ENCODE results near the gene LARP4B.
"Not testable (repeated sequence)": the region's sequence is repeated elsewhere in the genome, so short reads cannot be mapped to it uniquely, and the experiment has no call there.

LARP4B gene

DNA sequence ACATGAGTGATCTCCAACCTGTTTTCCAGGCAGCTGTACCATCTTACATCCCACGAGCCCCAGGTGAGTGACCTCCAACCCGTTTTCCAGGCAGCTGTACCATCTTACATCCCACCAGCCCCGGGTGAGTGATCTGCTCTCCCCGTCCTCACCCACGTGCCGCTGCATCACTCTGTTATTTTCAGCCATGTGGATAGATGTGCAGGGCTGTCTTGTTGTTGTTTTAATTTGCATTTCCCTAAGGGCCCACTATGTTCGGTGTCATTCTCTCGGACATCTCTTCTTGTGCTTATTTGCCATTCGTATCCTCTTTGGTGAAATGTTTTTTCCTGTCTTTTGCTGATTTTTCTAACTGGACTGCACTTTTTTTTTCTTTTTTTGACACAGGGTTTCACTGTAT is 17.9 kb upstream of the LARP4B start:
- peaks cover 24 to 25% of the 10 kb centered on the region in 2 donors for H3K27me3 Mint-ChIP-seq

DNA sequence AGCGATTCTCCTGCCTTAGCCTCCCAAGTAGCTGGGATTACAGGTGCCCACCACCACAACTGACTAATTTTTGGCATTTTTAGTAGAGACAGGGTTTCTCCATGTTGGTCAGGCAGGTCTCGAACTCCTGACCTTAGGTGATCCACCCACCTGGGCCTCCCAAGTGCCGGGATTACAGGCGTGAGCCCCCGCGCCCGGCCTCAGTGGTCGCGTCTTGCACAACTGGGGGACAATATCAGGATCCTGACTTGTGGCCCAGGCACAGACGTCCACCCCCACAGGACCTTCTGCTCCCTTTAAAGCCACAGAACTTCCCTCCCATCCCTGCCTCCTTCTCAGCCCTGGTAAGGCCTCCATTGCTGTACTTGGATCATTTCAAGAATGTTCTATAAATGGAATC is 16.8 kb upstream of the LARP4B start:
- no peak for ATAC-seq (replicated peaks)
- no peaks in the 10 kb centered on the region for H3K36me3 Mint-ChIP-seq (ENCODE audit: insufficient read depth)
- H3K4me3 Mint-ChIP-seq = no peak overlapping the region
- H3K9me3 Mint-ChIP-seq = no peaks in the 10 kb centered on the region
- H3K27ac Mint-ChIP-seq = no peak overlapping the region
- peaks cover 13 to 15% of the 10 kb centered on the region in 2 donors for H3K27me3 Mint-ChIP-seq
- DNase-seq = no peak
- H3K4me1 Mint-ChIP-seq (ENCODE audit: low read depth in 2 of 2) = no peaks in the 10 kb centered on the region

More for the DNA sequence above, 17.9 kb upstream of the LARP4B start:
- DNase-seq (no peak), ATAC-seq (replicated peaks) (no peak)
- H3K36me3 Mint-ChIP-seq (ENCODE audit: insufficient read depth) = peaks cover 4% of the 10 kb centered on the region
- no peak overlapping the region for H3K4me3 Mint-ChIP-seq
- H3K27ac Mint-ChIP-seq = no peak overlapping the region
- H3K4me1 Mint-ChIP-seq (ENCODE audit: low read depth in 2 of 2) = no peaks in the 10 kb centered on the region
- no peaks in the 10 kb centered on the region for H3K9me3 Mint-ChIP-seq

DNA sequence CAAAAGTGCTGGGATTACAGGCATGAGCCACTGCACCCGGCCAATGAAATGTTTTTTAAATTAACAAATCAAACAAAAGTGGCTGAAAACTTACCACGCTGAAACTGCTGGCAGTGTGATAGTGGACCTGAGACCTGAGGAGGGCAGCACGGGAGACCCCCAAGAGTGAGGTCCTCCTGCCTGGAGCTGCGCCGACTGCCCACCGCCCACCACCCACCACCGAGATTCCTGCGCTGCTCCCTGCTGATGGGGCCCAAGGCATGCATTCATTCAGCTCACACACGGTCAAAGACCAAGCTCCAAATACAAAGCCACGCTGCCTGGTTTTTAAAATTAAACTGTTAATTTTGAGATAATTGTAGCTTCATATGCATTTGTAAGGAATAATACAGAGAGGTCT is 16.4 kb upstream of the LARP4B start:
- Mint-ChIP-seq H3K27ac (no peak overlapping the region), H3K4me1 (ENCODE audit: low read depth in 2 of 2) (no peaks in the 10 kb centered on the region), H3K36me3 (ENCODE audit: insufficient read depth) (no peaks in the 10 kb centered on the region), H3K4me3 (no peak overlapping the region), H3K9me3 (no peaks in the 10 kb centered on the region), H3K27me3 (peaks cover 12 to 15% of the 10 kb centered on the region in 2 donors)
- ATAC-seq (replicated peaks) = no peak
- no peak for DNase-seq

DNA sequence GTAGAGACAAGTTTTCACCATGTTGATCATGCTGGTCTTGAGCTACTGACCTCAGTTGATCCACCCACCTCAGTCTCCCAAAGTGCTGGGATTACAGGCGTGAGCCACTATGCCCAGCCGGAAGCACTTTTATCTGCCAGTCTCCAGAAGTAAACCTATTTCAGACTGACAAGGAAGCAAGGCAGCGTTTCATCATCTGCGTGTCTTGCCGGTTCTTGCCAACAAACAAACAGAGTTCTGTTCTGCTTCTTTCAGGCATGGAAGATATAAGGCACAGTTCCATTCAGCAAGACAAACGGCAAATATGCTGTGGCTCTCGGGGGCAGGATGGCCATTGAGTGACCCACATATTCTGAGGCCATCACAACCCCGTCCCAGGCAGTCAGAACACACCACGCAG is 15.5 kb upstream of the LARP4B start:
- H3K27me3 Mint-ChIP-seq = peaks cover 12 to 15% of the 10 kb centered on the region in 2 donors
- no peak for DNase-seq
- no peaks in the 10 kb centered on the region for H3K9me3 Mint-ChIP-seq
- no peak for ATAC-seq (replicated peaks)
- H3K27ac Mint-ChIP-seq = no peak overlapping the region
- H3K36me3 Mint-ChIP-seq (ENCODE audit: insufficient read depth) = no peaks in the 10 kb centered on the region
- H3K4me1 Mint-ChIP-seq (ENCODE audit: low read depth in 2 of 2) = no peaks in the 10 kb centered on the region
- no peak overlapping the region for H3K4me3 Mint-ChIP-seq

DNA sequence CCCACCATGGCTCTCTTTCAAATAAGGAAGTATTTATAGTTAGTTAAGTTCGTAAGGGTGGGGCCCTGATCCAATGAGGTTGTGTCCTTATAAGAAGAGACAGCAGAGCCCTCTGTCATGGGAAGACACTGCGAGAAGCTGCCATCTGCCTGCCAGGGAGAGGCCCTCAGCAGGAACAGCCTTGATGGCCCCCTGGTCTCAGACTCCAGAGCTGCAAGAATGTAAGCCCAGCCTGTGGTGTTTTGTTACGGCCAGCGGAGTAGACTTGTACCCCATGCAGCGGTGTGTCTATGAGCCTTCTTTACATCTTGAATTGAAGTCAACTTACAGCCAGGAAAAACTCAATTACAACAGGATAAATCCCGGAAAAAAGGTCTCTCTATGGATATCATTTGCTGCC is 14.3 kb upstream of the LARP4B start:
- no peak for DNase-seq
- Mint-ChIP-seq H3K4me1 (ENCODE audit: low read depth in 2 of 2) (no peaks in the 10 kb centered on the region), H3K27ac (no peak overlapping the region), H3K4me3 (no peak overlapping the region), H3K36me3 (ENCODE audit: insufficient read depth) (peaks cover 2% of the 10 kb centered on the region), H3K27me3 (peaks cover 11 to 15% of the 10 kb centered on the region in 2 donors), H3K9me3 (no peaks in the 10 kb centered on the region)
- ATAC-seq (replicated peaks) = no peak

DNA sequence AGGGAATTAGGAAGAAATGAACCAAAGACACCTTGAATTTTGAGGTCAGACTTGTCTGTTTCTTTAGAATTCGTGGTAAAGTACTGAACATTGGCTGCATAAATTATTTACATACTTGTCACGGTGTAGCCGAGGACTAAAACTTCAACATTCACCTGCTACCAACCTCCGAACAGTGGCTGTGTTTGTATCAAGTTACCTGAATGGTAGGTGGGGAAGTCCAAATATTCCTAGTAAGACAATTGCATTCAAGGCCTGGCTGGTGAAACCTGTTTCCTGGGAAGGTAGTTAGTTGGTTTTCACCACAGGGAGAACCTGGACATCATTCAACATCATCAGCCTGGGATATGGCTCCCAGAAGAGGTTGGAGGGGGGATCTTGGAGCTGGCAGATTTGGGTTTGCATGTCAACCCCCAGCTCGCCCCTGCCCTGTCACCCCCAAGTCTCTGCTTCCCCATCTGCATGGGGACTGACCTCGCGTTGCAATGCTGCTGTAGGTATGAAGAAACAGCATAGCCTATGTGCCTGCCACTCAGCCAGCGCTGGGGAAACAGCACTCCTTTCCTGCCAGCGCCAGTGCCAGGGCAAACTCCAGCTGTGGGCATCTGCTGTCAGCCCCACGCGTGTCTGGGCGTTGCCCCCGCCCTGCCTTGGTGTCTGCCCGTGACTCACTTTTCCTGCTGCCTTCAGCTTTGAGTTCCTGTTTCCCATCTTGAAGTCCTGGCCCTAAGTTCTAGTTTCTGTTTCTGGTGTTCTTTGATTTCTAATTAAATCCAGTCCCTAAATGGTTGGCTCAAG is 12.7 kb upstream of the LARP4B start:
- no peak for ATAC-seq (replicated peaks)
- Mint-ChIP-seq H3K27me3 (peaks cover 0 to 11% of the 10 kb centered on the region in 2 donors), H3K4me1 (ENCODE audit: low read depth in 2 of 2) (no peaks in the 10 kb centered on the region), H3K36me3 (ENCODE audit: insufficient read depth) (peaks cover 2% of the 10 kb centered on the region), H3K4me3 (no peak overlapping the region), H3K27ac (no peak overlapping the region), H3K9me3 (no peaks in the 10 kb centered on the region)
- no peak for DNase-seq

DNA sequence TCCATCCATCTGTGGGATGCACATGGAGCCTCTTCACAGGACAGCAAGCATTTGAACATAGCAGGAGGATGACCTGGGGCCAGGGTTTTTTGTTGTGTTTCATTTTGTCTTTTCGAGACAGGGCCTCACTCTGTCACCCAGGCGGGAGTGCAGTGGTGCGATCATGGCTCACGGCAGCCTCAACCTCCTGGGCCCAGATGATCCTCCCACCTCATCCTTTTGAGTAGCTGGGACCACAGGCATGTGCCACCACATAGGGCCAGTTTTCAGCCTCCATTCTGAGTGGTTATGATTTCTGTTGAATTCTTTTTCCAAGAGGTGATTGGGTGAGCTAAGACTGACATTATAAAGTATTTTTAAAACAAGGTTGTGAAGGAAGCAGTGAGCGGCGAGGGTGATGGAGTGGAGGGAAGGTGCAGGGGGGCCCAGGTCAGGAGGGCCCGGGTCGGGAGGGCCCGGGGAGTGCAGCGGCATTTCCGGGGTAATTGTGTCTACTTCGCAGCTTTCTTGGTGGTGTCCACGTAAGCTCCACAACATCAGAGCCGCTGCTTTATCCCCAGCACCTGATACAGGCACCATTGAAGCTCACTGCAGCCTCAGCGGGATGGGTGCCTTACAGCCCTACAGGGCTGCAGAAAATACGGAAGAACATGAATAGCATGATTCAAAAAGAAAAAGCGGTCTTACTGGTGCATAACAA is 12.0 kb upstream of the LARP4B start:
- Mint-ChIP-seq H3K36me3 (ENCODE audit: insufficient read depth) (peaks cover 2% of the 10 kb centered on the region), H3K27me3 (peaks cover 0 to 8% of the 10 kb centered on the region in 2 donors), H3K4me1 (ENCODE audit: low read depth in 2 of 2) (peaks cover 0 to 2% of the 10 kb centered on the region in 2 donors), H3K27ac (no peak overlapping the region), H3K4me3 (no peak overlapping the region), H3K9me3 (no peaks in the 10 kb centered on the region)
- ATAC-seq (replicated peaks) = no peak
- no peak for DNase-seq

DNA sequence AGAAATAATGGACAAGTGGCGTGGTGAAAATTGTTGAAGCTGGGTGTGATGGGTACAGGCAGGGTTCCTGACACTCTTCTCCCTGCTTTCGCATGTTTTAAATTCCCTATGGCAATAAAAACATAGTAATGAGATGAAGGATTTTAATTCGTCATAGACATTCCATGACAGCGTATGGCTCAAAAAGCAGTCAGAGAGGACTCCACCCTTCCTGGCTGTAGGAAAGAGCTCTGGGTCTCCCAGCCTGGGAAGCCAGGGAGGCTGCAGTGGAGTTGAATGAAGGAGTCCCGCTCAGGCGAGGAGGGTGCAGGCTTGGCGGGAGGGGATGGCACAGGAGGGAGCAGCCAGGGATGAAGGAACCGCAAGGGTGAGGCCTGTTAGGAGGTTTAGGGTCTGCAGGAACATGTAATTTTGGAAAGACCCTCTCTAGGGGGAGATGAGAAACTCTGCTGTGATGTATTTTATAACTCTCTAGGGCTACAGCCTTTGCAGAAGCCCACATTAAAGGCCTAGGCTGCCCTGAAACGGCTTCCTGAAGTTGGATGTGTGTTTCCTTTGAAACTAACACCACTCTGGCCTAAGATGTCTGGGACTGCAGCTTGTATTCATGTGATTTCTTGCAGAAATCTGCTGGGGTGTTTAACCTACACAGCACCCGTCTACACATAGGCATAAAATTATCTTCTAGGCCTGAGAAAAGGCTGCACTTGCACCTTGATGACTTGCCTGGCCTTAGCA is 7.6 kb upstream of the LARP4B start:
- peaks cover 0 to 2% of the 10 kb centered on the region in 2 donors for H3K4me1 Mint-ChIP-seq (ENCODE audit: low read depth in 2 of 2)
- peaks cover 2% of the 10 kb centered on the region for H3K36me3 Mint-ChIP-seq (ENCODE audit: insufficient read depth)
- DNase-seq (no peak), ATAC-seq (replicated peaks) (no peak)
- H3K27ac Mint-ChIP-seq = peak overlapping the region in 1 of 2 donors; percentile 39
- no peaks in the 10 kb centered on the region for H3K9me3 Mint-ChIP-seq
- H3K4me3 Mint-ChIP-seq = no peak overlapping the region
- peaks cover 0 to 8% of the 10 kb centered on the region in 2 donors for H3K27me3 Mint-ChIP-seq

DNA sequence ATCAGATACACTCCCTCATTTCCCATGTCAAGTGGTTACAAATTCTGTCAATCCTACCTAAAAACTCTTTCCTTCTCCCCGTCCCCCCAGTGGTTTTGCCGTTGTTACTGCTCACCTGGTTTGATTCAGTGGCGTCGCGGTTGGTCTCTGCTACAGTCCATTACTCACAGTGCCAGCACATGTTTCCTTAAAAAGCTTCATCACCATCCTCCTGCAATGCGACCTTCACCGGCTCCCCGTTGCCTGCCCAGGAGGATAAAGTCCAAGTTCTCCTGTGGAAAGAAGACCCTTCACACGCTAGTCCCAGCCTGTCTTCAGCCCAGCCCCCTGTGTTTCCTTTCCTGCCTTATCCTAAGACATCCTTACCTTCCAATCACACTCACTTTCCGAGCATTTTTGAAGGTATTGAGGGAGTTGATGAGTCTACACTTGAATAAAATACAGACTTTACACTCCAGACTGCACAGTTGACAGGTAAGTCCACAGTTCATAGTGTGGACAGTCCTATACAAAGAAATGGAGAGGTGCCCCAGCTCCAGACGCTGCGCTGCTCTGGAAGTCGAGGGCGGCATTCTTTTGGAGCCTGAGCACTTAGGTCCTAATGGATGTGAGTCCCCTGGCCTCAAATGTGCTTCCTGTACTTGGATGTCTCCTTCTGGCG is 3.4 kb upstream of the LARP4B start:
- no peak for ATAC-seq (replicated peaks)
- no peak overlapping the region for H3K4me3 Mint-ChIP-seq

DNA sequence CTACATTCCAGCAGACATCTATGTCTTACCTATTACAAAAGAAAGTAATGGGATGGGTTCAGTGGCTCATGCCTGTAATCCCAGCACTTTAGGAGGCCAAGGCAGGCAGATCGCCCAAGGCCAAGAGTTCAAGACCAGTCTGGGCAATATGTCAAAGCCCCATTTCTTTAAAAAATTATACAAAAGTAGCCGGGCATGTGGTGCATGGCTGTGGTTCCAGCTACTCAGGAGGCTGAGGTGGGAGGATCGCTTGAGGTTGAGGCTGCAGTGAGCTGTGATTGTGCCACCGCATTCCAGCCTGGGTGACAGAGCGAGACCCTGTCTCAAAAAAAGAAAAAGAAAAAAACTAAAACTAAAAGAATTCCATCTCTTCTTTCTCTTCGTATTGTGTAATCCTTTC is 2.7 kb upstream of the LARP4B start:
- ATAC-seq (replicated peaks); DNase-seq; H3K9me3 Mint-ChIP-seq; H3K27me3 Mint-ChIP-seq: not testable (repeated sequence)
- Mint-ChIP-seq H3K4me1 (ENCODE audit: low read depth in 2 of 2) (peaks cover 15% of the 10 kb centered on the region in 2 donors), H3K27ac (peak overlapping the region in 1 of 2 donors; percentile 75), H3K36me3 (ENCODE audit: insufficient read depth) (peaks cover 12% of the 10 kb centered on the region), H3K4me3 (peak overlapping the region in 1 of 2 donors; percentile 3)

More for the DNA sequence above, 3.4 kb upstream of the LARP4B start:
- peaks cover 8 to 11% of the 10 kb centered on the region in 2 donors for H3K4me1 Mint-ChIP-seq (ENCODE audit: low read depth in 2 of 2)
- no peaks in the 10 kb centered on the region for H3K27me3 Mint-ChIP-seq
- H3K36me3 Mint-ChIP-seq (ENCODE audit: insufficient read depth) = peaks cover 12% of the 10 kb centered on the region
- peak overlapping the region in 1 of 2 donors; percentile 1 for H3K27ac Mint-ChIP-seq
- DNase-seq = no peak
- no peaks in the 10 kb centered on the region for H3K9me3 Mint-ChIP-seq

DNA sequence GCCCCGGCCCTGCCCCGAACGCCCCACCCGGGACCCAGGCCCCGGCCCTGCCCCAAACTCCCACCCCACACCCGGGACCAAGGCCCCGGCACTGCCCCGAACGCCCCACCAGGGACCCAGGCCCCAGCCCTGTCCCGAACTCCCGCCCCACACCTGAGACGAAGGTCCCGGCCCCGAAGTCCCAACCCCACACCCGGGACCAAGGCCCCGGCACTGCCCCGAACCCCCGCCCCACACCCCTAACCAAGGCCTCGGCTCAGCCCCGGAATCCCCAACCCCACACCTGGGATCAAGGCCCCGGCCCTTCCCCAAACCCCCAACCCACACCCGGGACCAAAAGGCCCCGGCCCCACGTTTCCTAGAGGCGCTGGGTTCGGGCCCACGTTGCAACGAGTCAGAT is 1.1 kb upstream of the LARP4B start:
- no peaks in the 10 kb centered on the region for H3K27me3 Mint-ChIP-seq
- no peaks in the 10 kb centered on the region for H3K9me3 Mint-ChIP-seq
- DNase-seq (no peak), ATAC-seq (replicated peaks) (no peak)
- H3K4me1 Mint-ChIP-seq (ENCODE audit: low read depth in 2 of 2) = peaks cover 20 to 26% of the 10 kb centered on the region in 2 donors
- peaks cover 16% of the 10 kb centered on the region for H3K36me3 Mint-ChIP-seq (ENCODE audit: insufficient read depth)
- peak overlapping the region; percentile 92 for H3K27ac Mint-ChIP-seq
- H3K4me3 Mint-ChIP-seq = peak overlapping the region; percentile 72 to 76

DNA sequence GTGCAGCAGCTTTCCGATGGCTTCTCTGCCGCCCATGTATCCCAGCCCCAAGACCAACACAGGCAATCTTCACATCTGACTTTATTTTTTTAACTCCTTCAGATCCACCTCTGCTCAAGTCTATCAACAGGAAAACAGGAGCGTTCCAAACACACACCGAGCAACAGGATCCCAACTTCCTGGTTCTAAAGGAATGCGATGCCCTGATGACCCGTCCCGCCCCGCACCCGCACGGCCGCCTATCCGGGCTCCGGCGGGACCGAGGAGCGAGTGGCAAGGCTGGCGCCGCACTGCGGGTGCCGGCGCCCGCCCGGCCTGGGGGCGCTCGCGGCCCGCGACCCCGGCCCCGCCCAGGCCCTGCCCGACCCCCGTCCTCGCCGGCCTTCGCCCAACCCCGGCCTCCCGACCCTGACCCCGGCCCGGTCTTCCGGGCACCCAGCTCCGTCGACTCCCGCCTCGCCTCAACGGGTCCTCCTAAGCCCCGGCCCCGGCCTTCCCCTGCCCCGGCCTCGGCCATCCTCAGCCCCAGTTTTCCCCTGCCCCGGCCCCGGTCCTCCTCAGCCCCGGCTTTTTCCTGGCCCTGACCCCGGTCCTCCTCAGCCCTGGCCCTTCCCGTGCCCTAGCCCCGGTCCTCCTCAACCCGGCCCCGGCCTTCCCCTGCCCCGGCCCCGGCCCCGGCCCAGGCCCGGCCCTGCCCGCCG is 730 bp downstream of the LARP4B start:
- Mint-ChIP-seq H3K9me3 (no peaks in the 10 kb centered on the region), H3K4me1 (ENCODE audit: low read depth in 2 of 2) (peaks cover 29 to 41% of the 10 kb centered on the region in 2 donors), H3K4me3 (peak overlapping the region; percentile 90 to 91), H3K27ac (peak overlapping the region; percentile 93 to 97), H3K27me3 (no peaks in the 10 kb centered on the region), H3K36me3 (ENCODE audit: insufficient read depth) (peaks cover 31% of the 10 kb centered on the region)
- ATAC-seq (replicated peaks) = no peak
- DNase-seq = peak in 2 of 3 experiments; percentile 4 to 10
